H4 (cell line): ENCODE results near the gene SPATA21. TPM values are rescaled to one million over a fixed set of nuclear protein-coding genes. Genes with fewer than 3 reads are reported as not detected.

ENCODE experiments used
- DNase-seq: peaks from one replicate; pipeline ENCODE4 v3.0.0-alpha.2; 2015; ENCODE audit warnings: low spot score
- total RNA-seq: library from RNA; depleted of rRNA; stranded (reverse); fragments of >200 nt; shearing (Covaris generic); gene quantifications from 2 replicates; pipeline ENCODE4 v1.2.3, GENCODE V29; 2014; rRNA removed

Gene SPATA21
- total RNA-seq, 1 experiment from 2014 or later = not detected

GRCh38 chr1:16351456-16351993 is 85.7 kb downstream of the SPATA21 start:
- DNase-seq = no peak

DNA sequence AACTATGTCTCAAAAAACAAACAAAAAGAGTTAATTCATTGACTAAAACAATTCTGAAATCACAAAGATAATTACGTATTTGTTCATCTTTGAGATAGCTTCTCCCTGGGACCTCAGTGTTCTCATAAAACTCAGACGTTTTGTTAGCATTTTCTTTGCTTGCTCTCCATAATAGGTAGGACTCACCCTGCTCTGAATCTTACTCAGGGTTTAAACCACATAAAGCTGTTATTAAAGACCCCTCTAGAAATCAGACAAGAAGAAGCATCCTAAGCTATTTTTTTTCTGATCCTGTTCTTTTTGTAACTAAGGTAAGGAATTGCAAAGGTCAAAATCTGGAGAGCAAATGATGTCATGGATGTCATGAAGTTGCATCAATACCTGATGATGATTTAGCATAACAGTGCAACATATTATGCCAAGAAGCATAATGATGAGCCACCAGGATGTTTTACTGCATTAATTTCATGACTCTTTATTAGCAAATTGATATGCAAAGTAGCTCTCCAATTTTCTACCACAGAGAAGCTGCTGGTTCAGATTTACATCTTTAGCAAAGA is 87.3 kb downstream of the SPATA21 start:
- DNase-seq = no peak

Other genes with a start within 250 kb of the SPATA21 start
- gene ARHGEF19, start 224.8 kb downstream of the SPATA21 start, total RNA-seq = 3.7 and 10.6 TPM in 2 replicates
- 4.7 and 8.5 TPM in 2 replicates for gene CPLANE2, start 200.2 kb downstream of the SPATA21 start, total RNA-seq
- gene FBXO42, start 84.9 kb downstream of the SPATA21 start, total RNA-seq = 9.6 and 11.4 TPM in 2 replicates
- gene SZRD1, start 70.2 kb downstream of the SPATA21 start, total RNA-seq = 60.1 and 68.0 TPM in 2 replicates
- 55.5 and 56.9 TPM in 2 replicates for gene NECAP2, start 3.3 kb upstream of the SPATA21 start, total RNA-seq
- not detected in 2 replicates for gene RNU1-1, start 76.9 kb upstream of the SPATA21 start, total RNA-seq
- gene NBPF1, start 176.1 kb upstream of the SPATA21 start, total RNA-seq = 20.9 and 24.0 TPM in 2 replicates
- not detected in 2 replicates for gene RNU1-3, start 229.5 kb upstream of the SPATA21 start, total RNA-seq